GM21390 (cell line): ENCODE results near the gene VGLL4.

Source experiments
- ATAC-seq: cut with Tn5 transposase; IDR thresholded peaks from one replicate; pipeline ENCODE4 v1.9.1; 2021; ENCODE audit not compliant: unreplicated experiment

Gene VGLL4

GRCh38 chr3:11566916-11567315 lies 76.8 kb downstream of the VGLL4 start:
- no peak for ATAC-seq

- no peak for ATAC-seq
Observed at GRCh38 chr3:11566478-11566877, 77.2 kb downstream of the VGLL4 start.

- no peak for ATAC-seq
Observed at GRCh38 chr3:11565932-11566331, 77.8 kb downstream of the VGLL4 start.

DNA sequence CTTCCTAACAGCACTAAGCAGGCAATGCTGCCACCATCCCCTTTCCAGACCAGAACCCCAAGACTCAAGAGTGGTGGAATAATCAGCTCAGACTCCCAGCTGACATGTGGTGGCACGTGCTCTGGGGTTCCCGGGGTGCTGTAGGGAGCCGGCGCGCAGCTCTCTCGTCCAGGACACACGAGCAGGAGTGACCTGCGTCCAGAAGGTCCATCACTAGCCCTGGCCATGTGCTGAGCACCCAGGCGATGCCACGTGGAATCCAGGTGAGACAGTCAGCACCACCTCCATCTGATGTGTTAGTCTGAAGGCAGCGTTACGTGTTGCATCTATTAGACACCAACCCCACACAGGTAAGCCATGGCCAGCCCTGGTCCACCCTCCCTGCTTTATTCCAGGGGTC lies 78.2 kb downstream of the VGLL4 start:
- no peak for ATAC-seq

GRCh38 chr3:11565072-11565471 lies 78.6 kb downstream of the VGLL4 start:
- no peak for ATAC-seq

GRCh38 chr3:11564577-11565001 lies 79.1 kb downstream of the VGLL4 start:
- ATAC-seq, result no peak

- ATAC-seq, result no peak
Observed at GRCh38 chr3:11563865-11564185, 79.9 kb downstream of the VGLL4 start.

GRCh38 chr3:11563159-11563864 lies 80.4 kb downstream of the VGLL4 start:
- ATAC-seq, result no peak

GRCh38 chr3:11562277-11562881 lies 81.3 kb downstream of the VGLL4 start:
- no peak for ATAC-seq

- no peak for ATAC-seq
Observed at GRCh38 chr3:11560746-11561145, 83.0 kb downstream of the VGLL4 start.

GRCh38 chr3:11559816-11560633 lies 83.7 kb downstream of the VGLL4 start:
- ATAC-seq, result no peak

DNA sequence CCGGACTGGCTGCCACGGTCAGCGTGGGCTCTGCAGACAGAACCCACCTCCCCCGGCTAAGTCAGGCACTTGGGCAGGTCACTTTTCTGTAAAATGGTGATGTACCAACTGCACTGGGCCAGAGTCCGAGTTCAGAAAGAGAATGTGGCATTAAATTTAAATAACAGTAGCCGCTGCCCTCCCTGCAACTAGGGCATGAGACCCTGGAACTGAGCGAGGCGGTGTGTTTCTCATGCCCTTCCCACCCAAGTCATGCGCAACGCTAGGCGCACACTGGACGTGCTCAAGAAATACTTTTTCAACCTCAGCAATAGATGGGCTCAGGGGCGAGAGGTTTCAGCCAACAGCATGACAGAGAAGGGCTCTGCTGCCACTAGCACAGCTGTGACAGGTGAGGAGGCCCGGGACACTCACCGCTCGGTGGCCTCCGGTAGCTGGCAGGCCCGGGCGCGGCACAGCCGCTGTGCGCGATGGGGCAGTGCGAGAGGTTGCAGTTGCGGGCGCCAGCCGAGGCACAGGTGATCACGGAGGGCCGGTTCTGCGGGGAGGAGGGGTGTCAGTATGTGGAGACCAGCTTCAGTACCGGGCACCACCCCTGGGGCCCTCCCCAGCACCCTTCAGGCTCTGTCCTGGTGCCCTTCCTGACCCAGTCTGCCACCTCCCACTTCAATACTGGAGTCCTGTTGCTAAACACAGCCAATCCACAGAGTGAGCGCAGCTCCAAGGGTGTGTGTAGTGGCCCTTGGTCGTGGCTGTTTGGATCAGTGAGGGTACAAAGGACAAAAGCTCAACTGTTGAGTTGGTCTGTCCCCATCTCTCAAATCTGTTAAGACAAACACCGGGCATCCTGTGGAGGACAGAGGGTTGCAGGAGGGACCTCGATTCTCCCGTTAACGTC lies 84.5 kb downstream of the VGLL4 start:
- no peak for ATAC-seq

DNA sequence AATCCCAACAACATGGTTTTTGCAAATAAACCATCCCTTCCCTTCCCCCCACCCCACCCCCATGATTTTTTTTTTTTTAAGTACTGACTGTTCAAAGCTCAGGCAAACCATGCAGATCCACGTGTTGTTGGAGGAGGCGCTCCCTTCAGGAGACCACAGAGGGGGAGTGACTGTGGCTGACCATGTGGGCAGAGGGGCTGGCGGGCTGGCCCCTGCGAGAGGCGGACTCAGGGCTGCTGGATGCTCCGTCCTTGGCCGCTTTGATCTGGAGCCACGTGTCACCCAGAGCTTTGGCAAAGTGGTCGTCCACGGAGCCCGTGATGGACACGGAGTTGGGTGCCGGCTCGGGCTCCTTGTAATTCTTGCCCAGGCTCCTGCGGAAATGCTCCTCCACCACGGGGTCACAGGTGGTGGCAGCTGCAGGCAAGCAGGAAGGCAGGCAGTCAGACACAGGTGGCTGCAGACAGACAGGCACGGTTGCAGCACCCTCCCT lies 85.3 kb downstream of the VGLL4 start:
- no peak for ATAC-seq

- ATAC-seq, result no peak
Observed at GRCh38 chr3:11558002-11558401, 85.7 kb downstream of the VGLL4 start.

DNA sequence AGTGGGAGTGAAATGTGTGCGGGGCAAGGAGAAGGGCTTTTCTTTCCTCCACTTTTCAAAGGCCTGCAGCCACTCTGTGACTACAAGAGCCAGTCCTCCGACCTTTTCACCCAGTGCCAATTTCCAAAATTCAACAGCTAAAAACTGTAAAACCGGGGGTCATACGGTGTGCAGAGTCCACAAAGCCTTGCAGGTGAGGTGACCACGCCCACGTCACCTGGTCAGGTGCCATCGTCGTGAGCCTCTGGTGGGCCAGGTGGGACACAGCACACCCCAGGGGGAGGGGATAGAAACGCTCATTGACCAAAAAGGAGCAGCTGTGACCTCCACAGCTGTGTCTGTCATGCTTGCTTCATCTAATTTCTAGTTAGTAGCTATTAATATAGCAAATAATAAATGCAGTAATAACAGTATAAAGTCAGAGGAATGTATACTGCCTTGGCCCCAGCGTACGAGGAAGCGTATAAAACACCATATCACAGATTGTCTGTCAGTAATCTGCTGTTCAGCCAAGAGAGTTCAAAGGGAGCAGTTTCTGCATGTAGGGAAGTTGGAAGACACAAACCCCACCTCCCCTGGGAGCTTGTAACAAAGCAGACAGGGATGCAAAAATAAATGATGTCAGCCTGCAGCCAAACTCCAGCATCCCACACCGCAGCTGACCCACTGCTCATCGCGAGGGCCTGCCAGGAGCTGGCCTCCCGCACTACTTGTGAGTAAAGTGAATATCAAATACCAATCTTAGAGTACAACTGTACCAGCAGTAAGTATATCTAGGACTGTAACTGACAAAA lies 86.7 kb downstream of the VGLL4 start:
- no peak for ATAC-seq

GRCh38 chr3:11555881-11556633 lies 87.7 kb downstream of the VGLL4 start:
- ATAC-seq, result no peak

DNA sequence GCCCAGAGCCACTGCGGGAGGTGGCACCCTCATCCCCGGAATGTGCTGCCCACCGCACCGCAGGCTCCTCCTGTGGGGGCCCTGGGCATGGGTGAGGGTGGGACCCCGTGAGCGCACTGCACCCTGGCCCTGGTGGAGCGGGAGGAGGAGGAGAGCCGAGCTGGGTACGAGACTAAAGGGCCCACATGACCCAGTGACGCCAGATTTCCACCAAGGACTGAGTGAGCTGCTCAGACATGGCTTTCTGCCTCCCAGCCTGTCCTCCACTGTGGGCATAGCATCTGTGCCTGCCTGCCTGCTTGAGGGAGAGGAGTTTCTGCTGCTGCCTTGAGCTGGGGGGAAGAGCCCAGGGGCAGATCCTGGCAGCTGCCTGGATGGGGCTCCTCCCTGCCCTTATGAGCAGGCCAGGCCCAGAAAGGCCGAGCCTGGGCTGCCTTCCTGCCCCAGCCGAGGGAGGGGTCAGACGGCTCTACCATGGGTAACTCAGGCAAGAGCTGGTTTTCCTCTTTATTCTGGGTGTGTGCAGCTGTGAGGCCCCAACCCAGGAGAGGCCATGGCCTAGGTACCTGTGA lies 88.4 kb downstream of the VGLL4 start:
- no peak for ATAC-seq

DNA sequence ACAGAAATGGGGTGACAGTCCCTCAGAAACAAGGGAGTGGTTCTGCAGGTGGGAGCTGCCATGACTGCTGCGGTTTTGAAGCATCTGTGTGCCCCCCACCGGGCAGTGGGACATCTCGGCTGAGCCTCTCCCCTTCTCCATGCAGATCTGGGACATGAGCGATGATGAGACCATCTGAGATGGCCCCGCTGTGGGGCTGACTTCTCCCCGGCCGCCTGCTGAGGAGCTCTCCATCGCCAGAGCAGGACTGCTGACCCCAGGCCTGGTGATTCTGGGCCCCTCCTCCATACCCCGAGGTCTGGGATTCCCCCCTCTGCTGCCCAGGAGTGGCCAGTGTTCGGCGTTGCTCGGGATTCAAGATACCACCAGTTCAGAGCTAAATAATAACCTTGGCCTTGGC lies 89.0 kb downstream of the VGLL4 start:
- no peak for ATAC-seq

DNA sequence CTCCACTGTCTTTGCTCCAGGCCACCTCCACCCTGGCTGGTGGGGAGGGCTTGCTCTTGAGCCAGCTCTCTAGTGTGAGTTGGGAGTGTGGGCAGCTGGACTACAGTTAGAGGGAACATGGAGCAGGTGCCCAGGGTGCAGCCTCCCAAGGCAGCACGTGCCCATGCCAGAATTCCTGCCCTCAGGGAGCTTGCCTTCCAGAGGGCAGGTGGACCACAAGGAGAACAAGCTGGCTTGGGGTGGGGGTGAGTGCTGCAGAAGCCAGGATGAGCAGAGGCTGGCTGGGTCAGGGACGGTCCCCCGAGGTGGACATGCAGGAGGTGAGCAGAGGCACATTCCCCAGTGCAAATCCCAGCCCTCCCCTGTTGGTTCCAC lies 89.5 kb downstream of the VGLL4 start:
- ATAC-seq, result no peak
